Erythroblast (primary cell): Measurements from ENCODE around the gene COL6A6.

Source experiments
- GATA1 ChIP-seq: IDR thresholded peaks from 2 replicates; pipeline ENCODE4 v1.6.1; 2011; ENCODE audit warnings: low read depth, mild to moderate bottlenecking, control low read depth, low read length, moderate library complexity
- POLR2A ChIP-seq: IDR thresholded peaks from 2 replicates; pipeline ENCODE4 v1.6.1; 2011; ENCODE audit warnings: mild to moderate bottlenecking, low read length

GRCh38 chr3:130522399-130522798 is 5.4 kb downstream of the COL6A6 start:
- no peak for TF ChIP-seq POLR2A
- no peak for TF ChIP-seq GATA1
